ENCODE data around the gene CHRNA9.
"Not testable (repeated sequence)": the region's sequence is repeated elsewhere in the genome, so short reads cannot be mapped to it uniquely, and the experiment has no call there.

The CHRNA9 gene

GRCh38 chr4:40392241-40392640, 57.1 kb downstream of the CHRNA9 start:
- not testable (repeated sequence) for DNase-seq

GRCh38 chr4:40394236-40394635, 59.1 kb downstream of the CHRNA9 start:
- no peak for DNase-seq

GRCh38 chr4:40395166-40395900, 60.2 kb downstream of the CHRNA9 start:
- DNase-seq: no peak

DNA sequence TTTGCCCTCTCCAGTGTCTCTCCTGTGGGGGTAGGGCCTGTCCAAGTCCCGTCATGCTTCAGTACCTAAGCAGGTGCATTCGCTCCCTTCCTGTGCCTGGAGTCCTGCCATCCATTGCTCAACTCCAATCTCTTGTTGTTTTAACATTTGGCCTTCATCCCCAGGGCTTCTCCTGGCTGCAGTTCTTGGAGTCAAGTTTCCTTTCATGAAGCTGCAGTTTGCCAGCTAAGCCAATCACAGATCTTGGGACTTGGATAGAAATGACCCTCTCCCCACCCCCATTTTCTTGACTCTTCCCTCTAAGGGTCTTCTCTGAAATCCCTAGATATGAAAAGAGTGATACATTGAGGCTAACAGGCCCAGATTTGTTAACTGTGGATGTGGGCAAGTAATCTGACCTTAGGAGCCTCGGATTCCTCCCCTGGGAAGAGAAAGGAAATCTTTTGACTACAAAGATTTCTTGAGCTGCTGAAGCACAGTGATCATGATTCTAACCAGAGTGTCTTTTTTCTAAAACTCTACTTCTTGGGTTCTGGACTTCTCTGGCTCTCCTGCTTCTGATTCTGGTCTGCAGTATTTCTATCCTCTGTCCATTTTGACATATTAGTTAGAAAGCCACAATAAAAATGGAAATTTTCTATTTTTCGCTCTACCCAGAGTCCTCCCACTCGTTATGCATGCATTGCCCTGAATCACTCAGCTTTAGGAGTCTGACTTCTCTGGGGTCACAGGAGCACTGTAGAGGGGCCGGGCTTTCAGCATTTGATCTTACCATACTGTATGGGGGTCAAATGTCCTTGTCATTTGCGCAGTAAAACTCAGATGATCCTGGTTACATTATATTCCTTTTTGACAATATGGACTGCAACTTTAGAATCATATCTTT, 61.0 kb downstream of the CHRNA9 start:
- no peak for DNase-seq

DNA sequence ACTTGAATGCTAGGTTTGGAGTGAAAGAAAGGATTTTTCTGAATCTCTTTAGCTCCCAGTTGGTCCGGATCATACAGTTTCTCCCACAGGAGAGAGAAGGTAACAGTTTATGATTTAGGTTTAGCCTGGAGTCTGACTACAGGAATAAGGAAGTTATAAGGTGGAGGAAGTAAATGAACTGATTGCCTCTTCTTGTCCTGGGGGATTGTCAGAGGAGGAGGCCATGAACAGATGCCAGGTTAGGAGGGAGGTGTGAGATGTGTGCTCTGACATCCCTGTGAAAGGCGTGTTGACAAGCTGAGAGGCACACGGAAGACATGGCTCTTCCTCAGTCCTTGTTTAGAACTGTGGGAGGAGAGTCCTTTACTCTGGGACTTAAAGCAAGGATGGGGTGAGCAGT, 64.4 kb downstream of the CHRNA9 start:
- DNase-seq: no peak

DNA sequence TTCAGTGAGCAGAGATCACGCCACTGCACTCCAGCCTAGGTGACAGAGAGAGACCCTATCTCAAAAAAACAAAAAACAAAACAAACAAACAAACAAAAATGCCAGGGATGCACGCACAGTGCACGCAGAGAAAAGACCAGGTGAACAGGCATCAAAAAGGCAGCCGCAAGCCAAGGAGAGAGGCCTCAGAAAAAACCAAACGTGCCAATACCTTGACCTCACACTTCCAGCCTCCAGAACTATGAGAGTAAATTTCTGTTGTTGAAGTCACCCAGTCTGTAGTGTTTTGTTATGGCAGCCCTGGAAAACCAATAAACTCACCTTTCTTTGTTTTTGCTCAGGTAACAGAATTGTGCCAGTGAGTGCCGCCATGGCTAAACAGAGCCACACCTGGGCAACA, 66.0 kb downstream of the CHRNA9 start:
- DNase-seq: no peak

DNA sequence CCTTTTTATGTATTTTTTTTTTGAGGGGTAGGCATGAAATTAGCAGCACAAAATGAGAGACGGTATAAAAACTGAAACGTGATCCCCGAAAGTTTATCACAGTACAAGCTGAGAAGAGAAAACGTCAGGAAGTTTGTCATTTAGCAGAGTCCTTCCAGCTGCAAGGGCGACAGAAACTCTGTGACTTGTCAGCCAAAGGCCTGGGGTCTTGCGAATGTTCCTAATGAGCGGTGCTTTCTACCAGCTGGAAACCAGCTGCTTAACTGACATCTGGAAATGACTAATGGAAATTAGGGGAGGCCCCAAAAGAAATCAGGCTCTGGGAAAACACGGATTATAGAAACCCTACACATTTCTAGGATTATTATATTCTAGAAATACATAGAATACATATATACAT, 66.5 kb downstream of the CHRNA9 start:
- DNase-seq: no peak

- no peak for DNase-seq
Measured at GRCh38 chr4:40402556-40402955, 67.4 kb downstream of the CHRNA9 start.

GRCh38 chr4:40403081-40403480, 67.9 kb downstream of the CHRNA9 start:
- DNase-seq: no peak
